HL-60 (cell line): ENCODE measurements around the gene TRERF1.
A peak's percentile ranks its signal among the peaks of the same experiment; 100 is the strongest.

ENCODE experiments used
- DNase-seq, 2 experiments: peaks; one replicate each; pipeline ENCODE4 v3.0.0-alpha.2; 2010 to 2020; ENCODE audit warnings: low read depth in 1 of 2, low spot score in 1 of 2
- H3K27ac ChIP-seq: fragments of 250-450 bp; sonication (Bioruptor Pico); replicated peaks from 2 replicates; pipeline ENCODE4 v1.5.1; 2020; ENCODE audit warnings: mild to moderate bottlenecking, moderate library complexity
- H3K27me3 ChIP-seq: fragments of 250-450 bp; sonication (Bioruptor Pico); 2 replicates; pipeline ENCODE4 v1.5.1; 2021; ENCODE audit warnings: mild to moderate bottlenecking, moderate library complexity; ENCODE audit not compliant: insufficient read depth, poor library complexity, severe bottlenecking
- H3K4me3 ChIP-seq: replicated peaks from 2 replicates; pipeline ENCODE4 v1.5.1; 2011; ENCODE audit warnings: mild to moderate bottlenecking, control low read depth, low read length; ENCODE audit not compliant: insufficient read depth
- CTCF ChIP-seq: IDR thresholded peaks from one replicate; pipeline ENCODE4 v1.5.1; 2011; ENCODE audit warnings: low read length, control low read depth, inconsistent platforms; ENCODE audit not compliant: insufficient read depth
- GABPA ChIP-seq: IDR thresholded peaks from 2 replicates; pipeline ENCODE4 v1.6.1; 2012; ENCODE audit warnings: low read depth
- POLR2AphosphoS5 ChIP-seq: IDR thresholded peaks from 2 replicates; pipeline ENCODE4 v1.6.1; 2012; ENCODE audit warnings: low read depth
- REST ChIP-seq: IDR thresholded peaks from 2 replicates; pipeline ENCODE4 v1.6.1; 2012; ENCODE audit warnings: low read depth; ENCODE audit not compliant: insufficient replicate concordance
- SPI1 ChIP-seq: IDR thresholded peaks from 2 replicates; pipeline ENCODE4 v1.6.1; 2012; ENCODE audit warnings: low read depth, mild to moderate bottlenecking, borderline replicate concordance

TRERF1 gene

GRCh38 chr6:42339991-42340401, 111.7 kb downstream of the TRERF1 start:
- H3K27me3 ChIP-seq: no peaks in the 10 kb centered on the region
- H3K4me3 ChIP-seq: no peak overlapping the region
- H3K27ac ChIP-seq: peak overlapping the region; percentile 40
- no peak for DNase-seq
- TF ChIP-seq POLR2AphosphoS5: no peak
- TF ChIP-seq GABPA: no peak
- no peak for TF ChIP-seq SPI1

GRCh38 chr6:42338744-42339222, 112.9 kb downstream of the TRERF1 start:
- DNase-seq: no peak
- Histone ChIP-seq H3K27ac (peak overlapping the region; percentile 100), H3K27me3 (no peaks in the 10 kb centered on the region), H3K4me3 (no peak overlapping the region)
- TF ChIP-seq SPI1: no peak
- no peak for TF ChIP-seq REST
- TF ChIP-seq CTCF: no peak
- TF ChIP-seq POLR2AphosphoS5: no peak
- no peak for TF ChIP-seq GABPA

GRCh38 chr6:42337985-42338743, 113.6 kb downstream of the TRERF1 start:
- peak overlapping the region; percentile 100 for H3K27ac ChIP-seq
- H3K27me3 ChIP-seq: no peaks in the 10 kb centered on the region
- DNase-seq: no peak
- no peak overlapping the region for H3K4me3 ChIP-seq
- TF ChIP-seq REST (no peak), SPI1 (peak; percentile 62; the same call in 1 of the 2 replicates), CTCF (no peak), GABPA (no peak), POLR2AphosphoS5 (no peak)

GRCh38 chr6:42336431-42336830, 115.3 kb downstream of the TRERF1 start:
- TF ChIP-seq POLR2AphosphoS5 (no peak; the same call in 1 of the 2 replicates), SPI1 (no peak), GABPA (no peak), CTCF (no peak), REST (no peak)
- peak overlapping the region; percentile 100 for H3K27ac ChIP-seq
- no peak overlapping the region for H3K4me3 ChIP-seq
- no peaks in the 10 kb centered on the region for H3K27me3 ChIP-seq
- no peak for DNase-seq
